22Rv1 (cell line): Measurements from ENCODE around the gene PADI6.

Experiments used
- ZFX ChIP-seq: fragments of 450-650 bp; IDR thresholded peaks from 2 replicates; pipeline ENCODE4 v1.6.1; 2017; ENCODE audit warnings: antibody characterized with exemption, borderline replicate concordance
- TF ChIP-seq, protein P1 (sequence below): fragments of 450-650 bp; IDR thresholded peaks from 2 replicates; pipeline ENCODE4 v1.5.1; 2017; ENCODE audit warnings: mild to moderate bottlenecking

DNA sequence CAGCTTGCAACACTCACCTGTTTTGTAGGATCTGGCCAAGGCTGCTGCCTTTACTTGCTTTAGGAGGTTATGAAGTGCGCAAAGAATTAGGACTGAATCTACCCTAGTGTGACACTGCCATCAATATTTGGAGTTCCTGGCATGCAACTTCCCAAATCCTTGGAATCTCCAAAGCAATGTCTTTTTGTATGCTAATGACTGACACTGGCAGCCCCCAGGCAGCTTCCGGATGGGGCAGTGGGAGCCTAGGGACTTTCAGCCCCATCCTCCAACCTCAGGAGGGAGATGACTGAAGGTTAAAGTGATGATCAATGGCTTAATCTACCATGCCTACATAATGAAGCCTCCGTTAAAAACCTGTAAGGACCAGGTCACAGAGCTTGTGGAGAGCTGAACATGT is 62.0 kb downstream of the PADI6 start:
- TF ChIP-seq, protein P1, sequence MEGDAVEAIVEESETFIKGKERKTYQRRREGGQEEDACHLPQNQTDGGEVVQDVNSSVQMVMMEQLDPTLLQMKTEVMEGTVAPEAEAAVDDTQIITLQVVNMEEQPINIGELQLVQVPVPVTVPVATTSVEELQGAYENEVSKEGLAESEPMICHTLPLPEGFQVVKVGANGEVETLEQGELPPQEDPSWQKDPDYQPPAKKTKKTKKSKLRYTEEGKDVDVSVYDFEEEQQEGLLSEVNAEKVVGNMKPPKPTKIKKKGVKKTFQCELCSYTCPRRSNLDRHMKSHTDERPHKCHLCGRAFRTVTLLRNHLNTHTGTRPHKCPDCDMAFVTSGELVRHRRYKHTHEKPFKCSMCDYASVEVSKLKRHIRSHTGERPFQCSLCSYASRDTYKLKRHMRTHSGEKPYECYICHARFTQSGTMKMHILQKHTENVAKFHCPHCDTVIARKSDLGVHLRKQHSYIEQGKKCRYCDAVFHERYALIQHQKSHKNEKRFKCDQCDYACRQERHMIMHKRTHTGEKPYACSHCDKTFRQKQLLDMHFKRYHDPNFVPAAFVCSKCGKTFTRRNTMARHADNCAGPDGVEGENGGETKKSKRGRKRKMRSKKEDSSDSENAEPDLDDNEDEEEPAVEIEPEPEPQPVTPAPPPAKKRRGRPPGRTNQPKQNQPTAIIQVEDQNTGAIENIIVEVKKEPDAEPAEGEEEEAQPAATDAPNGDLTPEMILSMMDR = no peak
- TF ChIP-seq ZFX = no peak
